ENCODE measurements around the gene DPF3.

The DPF3 gene

GRCh38 chr14:72742838-72743195 is 151.1 kb downstream of the DPF3 start:
- DNase-seq (ENCODE audit: low spot score): no peak

GRCh38 chr14:72742118-72742837 is 151.6 kb downstream of the DPF3 start:
- DNase-seq (ENCODE audit: low spot score): no peak

GRCh38 chr14:72741826-72742117 is 152.1 kb downstream of the DPF3 start:
- DNase-seq (ENCODE audit: low spot score): no peak

GRCh38 chr14:72740966-72741825 is 152.7 kb downstream of the DPF3 start:
- no peak for DNase-seq (ENCODE audit: low spot score)

GRCh38 chr14:72740504-72740961 is 153.4 kb downstream of the DPF3 start:
- no peak for DNase-seq (ENCODE audit: low spot score)

GRCh38 chr14:72739446-72740405 is 154.2 kb downstream of the DPF3 start:
- no peak for DNase-seq (ENCODE audit: low spot score)

GRCh38 chr14:72738161-72738611 is 155.7 kb downstream of the DPF3 start:
- no peak for DNase-seq (ENCODE audit: low spot score)

GRCh38 chr14:72737560-72737943 is 156.3 kb downstream of the DPF3 start:
- no peak for DNase-seq (ENCODE audit: low spot score)

GRCh38 chr14:72736786-72737559 is 156.9 kb downstream of the DPF3 start:
- no peak for DNase-seq (ENCODE audit: low spot score)

GRCh38 chr14:72736308-72736707 is 157.6 kb downstream of the DPF3 start:
- DNase-seq (ENCODE audit: low spot score): no peak

- DNase-seq (ENCODE audit: low spot score): no peak
These were observed 161.7 kb downstream of the DPF3 start for GRCh38 chr14:72732022-72732780.

- DNase-seq (ENCODE audit: low spot score): no peak
These were observed 162.5 kb downstream of the DPF3 start for GRCh38 chr14:72731252-72732020.

- DNase-seq (ENCODE audit: low spot score): no peak
These were observed 163.4 kb downstream of the DPF3 start for GRCh38 chr14:72730468-72730867.

- no peak for DNase-seq (ENCODE audit: low spot score)
These were observed 167.5 kb downstream of the DPF3 start for GRCh38 chr14:72726444-72726843.

- DNase-seq (ENCODE audit: low spot score): no peak
These were observed 169.9 kb downstream of the DPF3 start for GRCh38 chr14:72723858-72724530.

GRCh38 chr14:72722201-72722785 is 171.6 kb downstream of the DPF3 start:
- DNase-seq (ENCODE audit: low spot score): no peak

GRCh38 chr14:72721083-72721482 is 172.8 kb downstream of the DPF3 start:
- DNase-seq (ENCODE audit: low spot score): no peak

- no peak for DNase-seq (ENCODE audit: low spot score)
These were observed 176.7 kb downstream of the DPF3 start for GRCh38 chr14:72717220-72717619.

- no peak for DNase-seq (ENCODE audit: low spot score)
These were observed 177.4 kb downstream of the DPF3 start for GRCh38 chr14:72716476-72716875.

Data from CD4-positive, alpha-beta T cell treated with Interleukin-15 for 4 hours (primary cell).